ENCODE results near the gene CARM1. TPM values are rescaled to one million over a fixed set of nuclear protein-coding genes. Genes with fewer than 3 reads are reported as not detected.

The CARM1 gene
- total RNA-seq, 1 experiment from 2014 or later = 103 TPM

DNA sequence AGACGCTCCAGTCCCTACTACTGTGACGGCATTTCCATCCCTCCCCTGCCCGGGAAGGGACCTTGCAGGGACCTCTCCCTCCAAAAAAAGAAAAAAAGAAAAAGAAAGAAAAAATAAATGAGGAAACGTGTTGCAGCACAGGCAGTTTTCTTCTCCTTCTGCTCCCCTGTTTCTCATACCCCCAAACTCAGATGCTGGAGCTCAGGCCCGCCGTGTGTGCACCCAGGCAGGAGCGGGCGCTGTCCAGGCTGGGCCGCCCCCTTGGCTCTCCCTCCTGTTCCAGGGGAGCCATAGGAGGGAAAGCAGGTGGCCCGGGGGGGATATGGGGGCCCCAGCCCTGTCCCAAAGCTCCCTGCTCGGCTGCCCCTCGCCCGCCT, 51.3 kb downstream of the CARM1 start:
- DNase-seq (ENCODE audit: low read depth, low spot score) (no peak), ATAC-seq (no peak)
- ChIA-PET RAD21 (ENCODE audit: low non-redundant PET in 1 of 2, low total read pairs in 2 of 2, uncharacterized antibody in 2 of 2, unreplicated experiment in 2 of 2) (no interaction called here), CTCF (interaction anchor here (0.5 to 0.8 kb wide), 2 partner anchors 14 to 19 kb away, joined by 3 to 4 read pairs; no protein-coding TSS in a partner anchor), POLR2A (no interaction called here)
- Histone ChIP-seq H3K4me1 (ENCODE audit: control insufficient read depth in 1 of 2, insufficient read depth in 2 of 2, low read length in 2 of 2) (peaks cover 5% of the 10 kb centered on the region in 2 experiments), H3K36me3 (ENCODE audit: control insufficient read depth in 1 of 2, insufficient read depth in 2 of 2, low read length in 2 of 2) (peaks cover 15 to 24% of the 10 kb centered on the region in 2 experiments), H3K9ac (ENCODE audit: low read length) (no peak overlapping the region), H3K27me3 (ENCODE audit: insufficient read depth, low read length) (no peaks in the 10 kb centered on the region), H2AFZ (ENCODE audit: low read depth, low read length, poor library complexity, severe bottlenecking) (no peak overlapping the region), H3K4me3 (replicated peaks in 1 of 2; ENCODE audit: low read depth in 1 of 2, low read length in 2 of 2) (no peak overlapping the region), H3K9me3 (ENCODE audit: control insufficient read depth in 1 of 2, insufficient read depth in 1 of 2, low read depth in 1 of 2, low read length in 2 of 2) (no peaks in the 10 kb centered on the region), H3K79me2 (ENCODE audit: insufficient read depth, low read length) (peaks cover 6% of the 10 kb centered on the region; the same call in 1 of the 2 replicates), H4K20me1 (ENCODE audit: insufficient read depth) (no peaks in the 10 kb centered on the region), H3K9me2 (ENCODE audit: insufficient read depth) (no peaks in the 10 kb centered on the region), H3K4me2 (ENCODE audit: low read length) (no peak overlapping the region), H3K27ac (ENCODE audit: low read depth, low read length) (no peak overlapping the region)
- no TSS peak for BruUV-seq (replicated peaks)
- no peak for TF ChIP-seq TCF7L2 (IDR thresholded peaks at IDR 0.05; ENCODE audit: borderline replicate concordance, extremely low read depth, insufficient read depth, insufficient read length)
- TF ChIP-seq SIN3A (IDR thresholded peaks at IDR 0.05; ENCODE audit: low read depth) = no peak
- TF ChIP-seq, protein P1, sequence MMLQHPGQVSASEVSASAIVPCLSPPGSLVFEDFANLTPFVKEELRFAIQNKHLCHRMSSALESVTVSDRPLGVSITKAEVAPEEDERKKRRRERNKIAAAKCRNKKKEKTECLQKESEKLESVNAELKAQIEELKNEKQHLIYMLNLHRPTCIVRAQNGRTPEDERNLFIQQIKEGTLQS (IDR thresholded peaks at IDR 0.05) = no peak
- no peak for TF ChIP-seq SP1 (IDR thresholded peaks at IDR 0.05; ENCODE audit: low read depth)
- TF ChIP-seq YY1 (IDR thresholded peaks at IDR 0.05; ENCODE audit: extremely low read depth, insufficient replicate concordance, low read depth, low read length) = no peak
- no peak for TF ChIP-seq POLR2A (IDR thresholded peaks at IDR 0.05; ENCODE audit: borderline replicate concordance, extremely low read depth, insufficient read depth, insufficient read length)
- TF ChIP-seq CBX3 (IDR thresholded peaks at IDR 0.05; ENCODE audit: low read depth) = no peak
- TF ChIP-seq, protein P2, sequence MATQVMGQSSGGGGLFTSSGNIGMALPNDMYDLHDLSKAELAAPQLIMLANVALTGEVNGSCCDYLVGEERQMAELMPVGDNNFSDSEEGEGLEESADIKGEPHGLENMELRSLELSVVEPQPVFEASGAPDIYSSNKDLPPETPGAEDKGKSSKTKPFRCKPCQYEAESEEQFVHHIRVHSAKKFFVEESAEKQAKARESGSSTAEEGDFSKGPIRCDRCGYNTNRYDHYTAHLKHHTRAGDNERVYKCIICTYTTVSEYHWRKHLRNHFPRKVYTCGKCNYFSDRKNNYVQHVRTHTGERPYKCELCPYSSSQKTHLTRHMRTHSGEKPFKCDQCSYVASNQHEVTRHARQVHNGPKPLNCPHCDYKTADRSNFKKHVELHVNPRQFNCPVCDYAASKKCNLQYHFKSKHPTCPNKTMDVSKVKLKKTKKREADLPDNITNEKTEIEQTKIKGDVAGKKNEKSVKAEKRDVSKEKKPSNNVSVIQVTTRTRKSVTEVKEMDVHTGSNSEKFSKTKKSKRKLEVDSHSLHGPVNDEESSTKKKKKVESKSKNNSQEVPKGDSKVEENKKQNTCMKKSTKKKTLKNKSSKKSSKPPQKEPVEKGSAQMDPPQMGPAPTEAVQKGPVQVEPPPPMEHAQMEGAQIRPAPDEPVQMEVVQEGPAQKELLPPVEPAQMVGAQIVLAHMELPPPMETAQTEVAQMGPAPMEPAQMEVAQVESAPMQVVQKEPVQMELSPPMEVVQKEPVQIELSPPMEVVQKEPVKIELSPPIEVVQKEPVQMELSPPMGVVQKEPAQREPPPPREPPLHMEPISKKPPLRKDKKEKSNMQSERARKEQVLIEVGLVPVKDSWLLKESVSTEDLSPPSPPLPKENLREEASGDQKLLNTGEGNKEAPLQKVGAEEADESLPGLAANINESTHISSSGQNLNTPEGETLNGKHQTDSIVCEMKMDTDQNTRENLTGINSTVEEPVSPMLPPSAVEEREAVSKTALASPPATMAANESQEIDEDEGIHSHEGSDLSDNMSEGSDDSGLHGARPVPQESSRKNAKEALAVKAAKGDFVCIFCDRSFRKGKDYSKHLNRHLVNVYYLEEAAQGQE (IDR thresholded peaks at IDR 0.05; ENCODE audit: low read depth) = no peak
- TF ChIP-seq JUND (IDR thresholded peaks at IDR 0.05) = no peak
- no peak for TF ChIP-seq EZH2 (IDR thresholded peaks at IDR 0.05)
- intact Hi-C loops (cut with micrococcal nuclease) = no loop called here
